ENCODE data around the gene SLC10A4. TPM values are rescaled to one million over a fixed set of nuclear protein-coding genes. Genes with fewer than 3 reads are reported as not detected.

The SLC10A4 gene
- total RNA-seq, 1 experiment from 2014 or later, result not detected

DNA sequence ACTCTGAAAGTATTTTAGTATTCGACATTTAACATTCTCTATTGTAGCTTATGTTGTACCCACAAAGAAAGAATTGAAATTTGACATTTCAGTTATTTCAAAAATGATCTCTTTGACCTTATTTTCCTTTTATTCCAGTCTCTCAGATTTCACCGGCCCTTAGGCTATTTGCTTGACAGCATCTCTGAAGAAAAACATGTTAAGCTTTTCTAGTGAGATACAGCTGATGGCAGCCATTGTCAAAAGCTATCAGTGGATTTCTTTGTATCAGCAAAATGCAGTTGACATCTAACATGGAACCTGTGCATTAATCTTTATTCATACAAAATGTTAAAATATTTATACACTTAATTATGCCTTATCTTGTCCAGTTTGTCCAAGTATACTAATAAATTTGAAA, 23.6 kb downstream of the SLC10A4 start:
- Histone ChIP-seq H3K36me3 (peaks cover 9% of the 10 kb centered on the region), H3K9me3 (no peaks in the 10 kb centered on the region), H3K27me3 (no peaks in the 10 kb centered on the region), H3K4me3 (no peak overlapping the region)
- no peak for DNase-seq

DNA sequence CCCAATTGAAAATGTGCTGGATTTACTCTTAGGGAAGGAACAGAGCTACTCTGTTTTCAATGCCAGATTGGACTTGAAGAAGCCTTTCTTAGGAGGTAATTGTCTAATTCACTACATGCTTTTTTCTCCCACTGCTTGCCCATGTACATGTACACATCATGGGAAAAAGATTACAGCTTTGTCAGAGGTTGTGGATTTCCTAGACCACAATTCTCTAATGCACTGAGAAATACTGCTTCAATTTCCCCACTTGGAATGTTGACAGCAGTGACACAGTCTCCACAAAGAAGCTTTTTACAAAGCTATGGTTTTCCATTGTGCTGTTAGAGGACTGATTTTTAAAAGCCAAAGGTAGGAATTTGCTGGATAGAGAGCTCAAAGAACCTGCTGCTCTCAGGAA, 26.4 kb downstream of the SLC10A4 start:
- no peak for DNase-seq
- no peaks in the 10 kb centered on the region for H3K27me3 ChIP-seq
- H3K4me3 ChIP-seq, result no peak overlapping the region
- peaks cover 9% of the 10 kb centered on the region for H3K36me3 ChIP-seq
- H3K9me3 ChIP-seq, result no peaks in the 10 kb centered on the region

- peaks cover 8% of the 10 kb centered on the region for H3K36me3 ChIP-seq
Observed at GRCh38 chr4:48518143-48518542, 35.0 kb downstream of the SLC10A4 start.

GRCh38 chr4:48526406-48526805, 43.3 kb downstream of the SLC10A4 start:
- H3K27me3 ChIP-seq, result no peaks in the 10 kb centered on the region
- DNase-seq, result no peak
- no peaks in the 10 kb centered on the region for H3K9me3 ChIP-seq
- H3K4me3 ChIP-seq, result no peak overlapping the region
- peaks cover 16% of the 10 kb centered on the region for H3K36me3 ChIP-seq

More at GRCh38 chr4:48518143-48518542, 35.0 kb downstream of the SLC10A4 start:
- Histone ChIP-seq H3K27me3 (no peaks in the 10 kb centered on the region), H3K9me3 (no peaks in the 10 kb centered on the region), H3K4me3 (no peak overlapping the region)
- no peak for DNase-seq

GRCh38 chr4:48538358-48538757, 55.2 kb downstream of the SLC10A4 start:
- Histone ChIP-seq H3K27me3 (no peaks in the 10 kb centered on the region), H3K9me3 (no peaks in the 10 kb centered on the region), H3K36me3 (peaks cover 12% of the 10 kb centered on the region), H3K4me3 (no peak overlapping the region)
- DNase-seq, result no peak

Other genes starting within 250 kb of the SLC10A4 start
- 0.86 and 0.99 TPM in 2 replicates for gene TEC, start 213.5 kb upstream of the SLC10A4 start, total RNA-seq (2014; rRNA removed; shearing (Covaris generic); ENCODE audit: low replicate concordance)
- 14.5 and 18.2 TPM in 2 replicates for gene SLAIN2, start 141.8 kb upstream of the SLC10A4 start, total RNA-seq (2014; rRNA removed; shearing (Covaris generic); ENCODE audit: low replicate concordance)
- gene ZAR1, start 6.9 kb downstream of the SLC10A4 start, total RNA-seq (2014; rRNA removed; shearing (Covaris generic); ENCODE audit: low replicate concordance), result not detected in 2 replicates